GM19239 (cell line): ENCODE data around the gene VCX2.
"Not testable (repeated sequence)": the region's sequence is repeated elsewhere in the genome, so short reads cannot be mapped to it uniquely, and the experiment has no call there.

ENCODE experiments used
- DNase-seq: peaks from one replicate; pipeline ENCODE4 v3.0.0; 2011; ENCODE audit warnings: low spot score; ENCODE audit not compliant: insufficient read length
- FAIRE-seq: peaks from 2 replicates; lab custom pipeline; 2011; peaks lifted over from hg19 to GRCh38; lab: Jason Lieb, UNC

The VCX2 gene

DNA sequence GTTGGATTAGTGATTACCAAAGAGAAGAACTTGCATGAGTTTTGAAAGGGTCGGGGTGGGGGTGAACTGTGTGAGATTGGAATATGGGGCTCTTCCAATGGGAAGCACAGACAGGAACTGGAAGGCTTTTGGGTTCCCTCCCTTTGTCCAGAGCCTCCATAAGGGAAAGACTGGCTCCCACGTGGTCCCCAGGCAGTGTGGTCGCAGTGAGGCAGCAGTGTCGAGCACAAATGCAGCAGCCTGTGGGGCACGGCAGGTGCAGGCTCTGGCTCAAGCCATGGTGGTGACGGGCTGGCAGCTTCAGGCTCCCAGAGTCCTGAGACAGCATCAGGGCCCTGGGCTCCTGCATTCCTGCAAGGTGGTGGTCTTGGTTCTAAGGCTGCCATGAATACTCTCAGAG is 45.5 kb downstream of the VCX2 start:
- DNase-seq (no peak), FAIRE-seq (no peak)

DNA sequence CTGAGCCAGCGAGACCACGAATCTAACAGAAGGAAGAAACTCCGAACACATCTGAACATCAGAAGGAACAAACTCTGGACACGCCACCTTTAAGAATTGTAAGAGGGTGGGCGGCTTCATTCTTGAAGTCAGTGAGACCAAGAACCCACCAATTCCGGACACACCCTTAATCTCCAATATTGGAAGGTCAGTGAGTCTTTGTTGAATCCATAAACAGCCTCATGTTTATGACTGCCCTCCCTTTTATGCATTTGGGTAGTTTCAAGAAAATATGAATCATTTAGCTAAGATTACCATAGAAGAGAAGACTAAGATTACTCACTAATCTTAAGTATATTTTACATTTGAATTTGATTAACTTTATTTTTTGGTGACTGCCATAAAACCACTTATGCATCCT is 48.5 kb downstream of the VCX2 start:
- DNase-seq (no peak), FAIRE-seq (no peak)

DNA sequence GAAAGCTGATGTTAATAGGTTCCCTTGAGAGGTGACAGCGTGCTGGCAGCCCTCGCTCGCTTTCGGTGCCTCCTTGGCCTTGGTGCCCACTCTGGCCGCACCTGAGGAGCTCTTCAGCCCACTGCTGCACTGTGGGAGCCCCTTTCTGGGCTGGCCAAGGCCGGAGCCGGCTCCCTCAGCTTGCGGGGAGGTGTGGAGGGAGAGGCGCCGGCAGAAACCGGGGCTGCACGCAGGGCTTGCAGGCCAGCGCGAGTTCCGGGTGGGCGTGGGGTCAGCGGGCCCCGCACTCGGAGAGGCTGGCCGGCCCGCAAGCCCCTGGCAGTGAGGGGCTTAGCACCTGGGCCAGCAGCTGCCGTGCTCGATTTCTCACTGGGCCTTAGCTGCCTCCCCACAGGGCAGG is 49.7 kb downstream of the VCX2 start:
- not testable (repeated sequence) for FAIRE-seq, DNase-seq
